ENCODE results near the gene CORO2A. TPM values are rescaled to one million over a fixed set of nuclear protein-coding genes. Genes with fewer than 3 reads are reported as not detected.

The CORO2A gene
- total and polyA plus RNA-seq, 7 donors, result 0.09 to 0.30 (median 0.12) TPM

DNA sequence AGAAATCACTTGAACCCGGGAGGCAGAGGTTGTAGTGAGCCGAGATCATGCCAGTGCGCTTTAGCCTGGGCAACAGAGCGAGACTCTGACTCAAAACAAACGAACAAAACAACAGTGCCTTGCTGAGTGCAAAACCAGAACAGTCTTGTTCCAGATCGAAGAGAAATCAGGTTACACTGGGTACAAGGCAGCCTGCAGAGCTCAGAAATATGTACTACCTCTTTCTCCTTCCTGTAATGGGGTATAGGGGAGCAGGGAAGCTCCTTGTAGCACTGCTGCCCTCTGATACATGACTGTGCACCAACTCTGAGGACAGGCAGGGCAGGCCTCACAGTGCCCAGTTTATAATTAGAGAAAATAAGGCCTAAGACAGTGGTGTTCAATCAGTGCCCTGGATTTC lies 38.4 kb upstream of the CORO2A start:
- Histone ChIP-seq H3K27ac (no peak overlapping the region), H3K9me3 (no peaks in the 10 kb centered on the region), H3K4me1 (peaks cover 18% of the 10 kb centered on the region), H3K36me3 (ENCODE audit: insufficient read depth in 1 of 2, low read depth in 1 of 2) (peaks cover 0 to 16% of the 10 kb centered on the region in 2 donors), H3K27me3 (ENCODE audit: insufficient read depth in 3 of 3, low read length in 2 of 3) (no peaks in the 10 kb centered on the region), H3K4me3 (no peak overlapping the region)
- 95 to 96% (median 95%) methylated on average over 6 of the region's 6 CpGs for WGBS, 3 donors
- DNase-seq (no peak), ATAC-seq (no peak)
- intact Hi-C loops (cut with DNase I), result no loop called here
- TF ChIP-seq, protein P1, sequence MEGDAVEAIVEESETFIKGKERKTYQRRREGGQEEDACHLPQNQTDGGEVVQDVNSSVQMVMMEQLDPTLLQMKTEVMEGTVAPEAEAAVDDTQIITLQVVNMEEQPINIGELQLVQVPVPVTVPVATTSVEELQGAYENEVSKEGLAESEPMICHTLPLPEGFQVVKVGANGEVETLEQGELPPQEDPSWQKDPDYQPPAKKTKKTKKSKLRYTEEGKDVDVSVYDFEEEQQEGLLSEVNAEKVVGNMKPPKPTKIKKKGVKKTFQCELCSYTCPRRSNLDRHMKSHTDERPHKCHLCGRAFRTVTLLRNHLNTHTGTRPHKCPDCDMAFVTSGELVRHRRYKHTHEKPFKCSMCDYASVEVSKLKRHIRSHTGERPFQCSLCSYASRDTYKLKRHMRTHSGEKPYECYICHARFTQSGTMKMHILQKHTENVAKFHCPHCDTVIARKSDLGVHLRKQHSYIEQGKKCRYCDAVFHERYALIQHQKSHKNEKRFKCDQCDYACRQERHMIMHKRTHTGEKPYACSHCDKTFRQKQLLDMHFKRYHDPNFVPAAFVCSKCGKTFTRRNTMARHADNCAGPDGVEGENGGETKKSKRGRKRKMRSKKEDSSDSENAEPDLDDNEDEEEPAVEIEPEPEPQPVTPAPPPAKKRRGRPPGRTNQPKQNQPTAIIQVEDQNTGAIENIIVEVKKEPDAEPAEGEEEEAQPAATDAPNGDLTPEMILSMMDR (IDR thresholded peaks at IDR 0.05), result no peak

DNA sequence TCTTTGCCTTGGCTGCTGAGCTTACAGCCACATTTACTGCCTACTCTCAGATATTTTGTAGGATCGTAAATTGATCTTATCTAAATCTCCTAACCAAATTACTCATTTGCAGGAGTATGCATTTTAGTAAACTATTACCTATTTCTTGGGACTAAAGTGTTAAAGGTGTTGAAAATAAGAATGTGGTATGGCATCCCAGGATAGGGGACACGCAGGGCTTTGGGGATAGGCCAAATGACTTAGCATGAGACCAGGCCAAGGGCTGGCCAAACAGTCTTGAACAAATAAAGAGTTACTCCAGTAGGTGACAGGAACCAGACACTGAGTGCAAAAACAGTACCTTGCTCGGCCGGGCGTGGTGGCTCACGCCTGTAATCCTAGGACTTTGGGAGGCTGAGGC lies 37.9 kb upstream of the CORO2A start:
- intact Hi-C loops (cut with DNase I), result no loop called here
- TF ChIP-seq, protein P1 (IDR thresholded peaks at IDR 0.05), result no peak
- WGBS, 3 donors, result 92 to 97% (median 96%) methylated on average over 6 of the region's 6 CpGs
- Histone ChIP-seq H3K27me3 (ENCODE audit: insufficient read depth in 3 of 3, low read length in 2 of 3) (no peaks in the 10 kb centered on the region), H3K27ac (no peak overlapping the region), H3K9me3 (no peaks in the 10 kb centered on the region), H3K4me3 (no peak overlapping the region), H3K4me1 (peaks cover 18% of the 10 kb centered on the region), H3K36me3 (ENCODE audit: insufficient read depth in 1 of 2, low read depth in 1 of 2) (peaks cover 0 to 16% of the 10 kb centered on the region in 2 donors)
- DNase-seq, result no peak
- no peak for ATAC-seq

DNA sequence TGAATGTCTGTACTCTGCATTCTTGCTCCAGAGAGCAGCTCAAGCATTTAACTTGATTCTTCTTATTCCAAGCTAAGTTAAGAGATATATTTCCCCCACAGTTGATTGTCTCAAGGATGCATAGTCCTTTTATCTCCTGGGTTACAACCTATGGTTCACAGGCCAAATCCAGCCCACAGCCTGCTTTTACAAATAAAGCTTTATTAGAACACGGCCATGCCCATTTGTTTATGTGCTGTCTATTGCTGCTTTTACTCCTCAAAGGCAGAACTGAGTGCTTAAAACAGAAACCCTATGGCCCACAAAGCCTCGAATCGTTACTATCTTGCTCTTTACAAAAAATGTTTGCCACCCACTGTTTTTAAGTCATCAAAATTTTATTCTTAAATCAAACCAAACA lies 37.2 kb upstream of the CORO2A start:
- ATAC-seq (no peak), DNase-seq (no peak)
- TF ChIP-seq, protein P1 (IDR thresholded peaks at IDR 0.05), result no peak
- no peaks in the 10 kb centered on the region for H3K27me3 ChIP-seq (ENCODE audit: insufficient read depth in 3 of 3, low read length in 2 of 3)
- H3K4me1 ChIP-seq, result peaks cover 18% of the 10 kb centered on the region
- intact Hi-C loops (cut with DNase I), result loop anchor here in 1 of 2 donors (5.0 kb wide), 1 partner anchor 33 kb away; no protein-coding TSS in a partner anchor
- H3K36me3 ChIP-seq (ENCODE audit: insufficient read depth in 1 of 2, low read depth in 1 of 2), result peaks cover 0 to 16% of the 10 kb centered on the region in 2 donors
- no peak overlapping the region for H3K27ac ChIP-seq
- H3K9me3 ChIP-seq, result no peaks in the 10 kb centered on the region
- H3K4me3 ChIP-seq, result no peak overlapping the region
- 92 to 93% (median 92%) methylated on average over 3 of the region's 3 CpGs for WGBS, 3 donors

DNA sequence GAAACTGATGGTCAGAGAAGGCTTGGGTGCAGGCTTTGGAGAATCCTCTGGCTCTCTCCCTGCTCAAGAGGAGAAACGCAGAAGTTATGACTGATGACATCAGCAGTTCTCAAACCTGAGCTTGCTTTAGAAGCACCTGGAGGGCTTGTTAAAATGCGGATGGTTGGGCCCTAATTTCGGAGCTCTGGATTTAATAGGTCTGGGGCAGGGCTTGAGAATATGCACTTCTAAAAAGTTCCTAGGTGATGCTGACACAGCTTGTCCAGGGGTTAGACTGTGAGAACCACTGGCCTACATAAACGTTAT lies 36.6 kb upstream of the CORO2A start:
- H3K27ac ChIP-seq, result no peak overlapping the region
- 89 to 97% (median 91%) methylated on average over 4 of the region's 4 CpGs for WGBS, 3 donors
- H3K9me3 ChIP-seq, result no peaks in the 10 kb centered on the region
- H3K4me3 ChIP-seq, result no peak overlapping the region
- DNase-seq, result no peak
- no peak for ATAC-seq
- H3K36me3 ChIP-seq (ENCODE audit: insufficient read depth in 1 of 2, low read depth in 1 of 2), result peaks cover 0 to 16% of the 10 kb centered on the region in 2 donors
- intact Hi-C loops (cut with DNase I), result loop anchor here in 1 of 2 donors (5.0 kb wide), 1 partner anchor 33 kb away; no protein-coding TSS in a partner anchor
- H3K27me3 ChIP-seq (ENCODE audit: insufficient read depth in 3 of 3, low read length in 2 of 3), result no peaks in the 10 kb centered on the region
- H3K4me1 ChIP-seq, result peaks cover 18% of the 10 kb centered on the region
- TF ChIP-seq, protein P1 (IDR thresholded peaks at IDR 0.05), result no peak

DNA sequence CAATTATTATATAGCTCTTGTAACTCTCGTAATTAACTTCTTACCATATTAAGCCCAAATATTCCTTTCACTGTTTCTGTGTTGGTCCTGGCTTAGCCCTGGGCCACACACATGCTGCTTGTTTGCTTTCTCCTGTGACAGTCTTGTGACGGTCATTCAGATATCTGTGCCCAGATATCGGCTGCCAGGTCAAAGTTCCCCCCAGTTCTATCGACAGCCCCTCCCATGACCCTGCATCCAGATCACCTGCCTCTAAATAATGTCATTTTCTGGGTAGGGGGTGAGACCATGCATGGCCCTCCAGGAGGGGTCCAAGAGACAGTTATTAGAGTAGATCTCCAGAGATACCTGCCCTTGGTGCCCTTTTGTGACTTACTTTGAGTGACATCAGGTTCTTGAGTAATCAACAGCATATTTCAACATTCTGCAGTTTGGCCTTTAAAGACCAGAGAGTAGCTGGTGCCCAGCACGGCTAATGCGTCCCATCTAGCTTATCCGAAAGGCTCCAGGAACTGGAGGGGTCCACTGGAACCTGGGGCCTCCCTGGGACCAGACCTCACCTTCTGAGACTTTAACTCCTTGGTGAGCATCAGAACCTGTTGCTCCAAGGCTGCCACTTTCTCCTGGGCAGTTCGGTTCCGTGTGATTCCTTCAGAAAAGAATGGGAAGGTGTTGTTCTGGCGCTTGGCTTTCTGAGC lies 36.1 kb upstream of the CORO2A start:
- DNase-seq (no peak), ATAC-seq (no peak)
- Histone ChIP-seq H3K9me3 (no peaks in the 10 kb centered on the region), H3K4me1 (peaks cover 18% of the 10 kb centered on the region), H3K27me3 (ENCODE audit: insufficient read depth in 3 of 3, low read length in 2 of 3) (no peaks in the 10 kb centered on the region), H3K36me3 (ENCODE audit: insufficient read depth in 1 of 2, low read depth in 1 of 2) (peaks cover 0 to 16% of the 10 kb centered on the region in 2 donors), H3K4me3 (no peak overlapping the region), H3K27ac (no peak overlapping the region)
- 88 to 92% (median 89%) methylated on average over 10 of the region's 10 CpGs for WGBS, 3 donors
- intact Hi-C loops (cut with DNase I), result loop anchor here in 1 of 2 donors (5.0 kb wide), 1 partner anchor 34 kb away; no protein-coding TSS in a partner anchor
- TF ChIP-seq, protein P1 (IDR thresholded peaks at IDR 0.05), result no peak
